ENCODE data around the gene ANKRD45. TPM values are rescaled to one million over a fixed set of nuclear protein-coding genes. Genes with fewer than 3 reads are reported as not detected.
"Not testable (repeated sequence)": the region's sequence is repeated elsewhere in the genome, so short reads cannot be mapped to it uniquely, and the experiment has no call there.

The ANKRD45 gene
- total RNA-seq, 4 donors from 2014 or later = not detected

DNA sequence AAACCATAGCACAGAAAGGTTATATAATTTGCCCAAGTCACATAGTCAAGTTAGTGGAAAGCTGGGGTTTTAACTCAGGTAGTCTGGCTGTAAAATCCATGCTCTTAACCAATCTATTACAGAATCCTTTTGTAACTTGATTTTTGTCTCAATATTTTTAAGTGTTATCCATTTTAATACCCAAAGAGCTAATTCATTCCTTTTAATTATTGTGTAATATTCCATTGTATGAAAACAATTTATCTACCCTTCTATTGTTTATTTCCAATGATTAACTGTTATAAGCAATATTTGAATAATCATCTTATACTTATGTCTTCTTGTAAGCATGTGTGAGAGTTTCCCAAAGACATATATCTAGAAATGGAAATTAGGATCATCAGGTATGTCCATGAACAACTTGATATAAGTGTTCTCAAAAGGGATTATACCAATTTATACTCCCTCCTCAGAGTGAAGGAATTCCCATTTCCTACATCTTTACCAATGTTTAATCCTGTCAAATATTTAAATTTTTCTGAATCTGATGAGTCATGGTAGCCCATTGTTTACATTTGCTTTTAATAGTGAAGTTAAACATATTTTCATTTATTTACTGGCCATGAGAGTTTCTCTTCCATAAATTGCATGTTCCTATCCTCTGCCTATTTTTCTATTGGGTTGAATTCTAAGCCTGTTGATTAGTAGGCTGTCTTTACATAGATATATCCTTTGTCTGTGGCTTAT, 20.6 kb downstream of the ANKRD45 start:
- Histone ChIP-seq H3K4me1 (no peaks in the 10 kb centered on the region), H3K27me3 (no peaks in the 10 kb centered on the region), H3K27ac (no peak overlapping the region), H3K4me3 (no peak overlapping the region), H3K36me3 (no peaks in the 10 kb centered on the region), H3K9me3 (no peaks in the 10 kb centered on the region)
- DNase-seq (no peak), ATAC-seq (no peak)
- intact Hi-C loops (cut with DNase I; ENCODE audit: low total_unique reads) = no loop called here
- TF ChIP-seq, protein P1, sequence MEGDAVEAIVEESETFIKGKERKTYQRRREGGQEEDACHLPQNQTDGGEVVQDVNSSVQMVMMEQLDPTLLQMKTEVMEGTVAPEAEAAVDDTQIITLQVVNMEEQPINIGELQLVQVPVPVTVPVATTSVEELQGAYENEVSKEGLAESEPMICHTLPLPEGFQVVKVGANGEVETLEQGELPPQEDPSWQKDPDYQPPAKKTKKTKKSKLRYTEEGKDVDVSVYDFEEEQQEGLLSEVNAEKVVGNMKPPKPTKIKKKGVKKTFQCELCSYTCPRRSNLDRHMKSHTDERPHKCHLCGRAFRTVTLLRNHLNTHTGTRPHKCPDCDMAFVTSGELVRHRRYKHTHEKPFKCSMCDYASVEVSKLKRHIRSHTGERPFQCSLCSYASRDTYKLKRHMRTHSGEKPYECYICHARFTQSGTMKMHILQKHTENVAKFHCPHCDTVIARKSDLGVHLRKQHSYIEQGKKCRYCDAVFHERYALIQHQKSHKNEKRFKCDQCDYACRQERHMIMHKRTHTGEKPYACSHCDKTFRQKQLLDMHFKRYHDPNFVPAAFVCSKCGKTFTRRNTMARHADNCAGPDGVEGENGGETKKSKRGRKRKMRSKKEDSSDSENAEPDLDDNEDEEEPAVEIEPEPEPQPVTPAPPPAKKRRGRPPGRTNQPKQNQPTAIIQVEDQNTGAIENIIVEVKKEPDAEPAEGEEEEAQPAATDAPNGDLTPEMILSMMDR (IDR thresholded peaks at IDR 0.05 in 4 of 5, conservative IDR thresholded peaks at IDR 0.05 in 1 of 5) = no peak
- no peak for TF ChIP-seq POLR2A (IDR thresholded peaks at IDR 0.05)
- in situ Hi-C loops (cut with MboI; ENCODE audit: low sequenced_read_pairs in 4 of 4) = no loop called here

DNA sequence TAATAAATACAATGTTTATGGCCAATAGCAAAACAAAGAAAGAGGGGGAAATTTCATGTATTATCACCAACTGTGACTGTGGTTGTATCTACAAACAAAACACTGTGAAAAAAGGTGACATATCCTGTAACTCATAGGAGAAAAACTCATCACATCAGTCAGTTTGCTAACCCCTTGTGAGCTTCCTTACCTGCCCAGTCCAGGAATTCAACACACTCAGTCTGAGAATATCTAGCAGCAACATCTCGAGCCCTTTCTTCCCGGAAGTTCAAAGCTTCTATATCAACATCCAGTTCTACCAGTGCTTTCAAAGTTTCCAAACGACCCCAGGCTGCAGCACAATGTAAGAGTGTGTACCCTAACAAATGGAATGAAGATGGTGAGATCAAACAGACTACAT, 23.0 kb downstream of the ANKRD45 start:
- Histone ChIP-seq H3K9me3 (no peaks in the 10 kb centered on the region), H3K27me3 (no peaks in the 10 kb centered on the region), H3K36me3 (no peaks in the 10 kb centered on the region), H3K4me1 (no peaks in the 10 kb centered on the region), H3K27ac (no peak overlapping the region), H3K4me3 (no peak overlapping the region)
- in situ Hi-C loops (cut with MboI; ENCODE audit: low sequenced_read_pairs in 4 of 4) (no loop called here), intact Hi-C loops (cut with DNase I; ENCODE audit: low total_unique reads) (no loop called here)
- DNase-seq (no peak), ATAC-seq (no peak)
- TF ChIP-seq, protein P1 (IDR thresholded peaks at IDR 0.05 in 4 of 5, conservative IDR thresholded peaks at IDR 0.05 in 1 of 5) = no peak
- no peak for TF ChIP-seq POLR2A (IDR thresholded peaks at IDR 0.05)

DNA sequence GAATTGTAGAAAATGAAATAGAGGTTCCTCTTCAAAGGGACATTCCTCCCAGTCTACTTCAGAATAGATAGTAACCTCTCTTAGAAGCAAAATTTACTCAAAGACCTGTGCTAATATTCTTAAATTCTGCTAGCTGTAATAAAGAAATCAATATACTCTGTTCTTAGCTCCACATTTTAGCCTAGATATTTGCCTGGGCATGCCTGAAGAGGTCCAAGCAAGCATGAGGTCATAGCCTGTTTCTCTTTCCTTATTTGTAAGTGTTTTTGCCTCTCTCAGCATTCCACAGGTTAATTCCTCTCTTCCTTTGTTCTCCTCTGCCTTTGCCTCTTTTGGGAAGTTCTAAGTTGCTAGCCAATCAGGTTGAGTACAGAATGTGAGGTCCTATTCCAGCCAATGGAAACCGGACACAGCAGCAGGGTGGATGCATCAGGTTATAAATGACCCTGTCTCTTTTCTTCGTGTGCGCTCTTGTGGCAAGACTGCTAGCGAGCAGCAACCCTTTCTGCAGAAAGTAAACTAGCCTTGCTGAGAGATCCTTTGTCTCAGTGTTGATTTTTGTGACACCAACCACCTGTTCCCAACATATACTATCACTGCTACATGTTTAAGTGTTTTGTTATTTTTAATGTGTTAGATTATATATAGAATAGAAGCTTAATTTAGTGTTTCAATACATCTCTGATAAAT, 27.1 kb downstream of the ANKRD45 start:
- H3K4me1 ChIP-seq; H3K4me3 ChIP-seq; H3K27me3 ChIP-seq; H3K36me3 ChIP-seq; intact Hi-C loops (cut with DNase I; ENCODE audit: low total_unique reads); H3K9me3 ChIP-seq; in situ Hi-C loops (cut with MboI; ENCODE audit: low sequenced_read_pairs in 4 of 4); ATAC-seq; DNase-seq; H3K27ac ChIP-seq: not testable (repeated sequence)

DNA sequence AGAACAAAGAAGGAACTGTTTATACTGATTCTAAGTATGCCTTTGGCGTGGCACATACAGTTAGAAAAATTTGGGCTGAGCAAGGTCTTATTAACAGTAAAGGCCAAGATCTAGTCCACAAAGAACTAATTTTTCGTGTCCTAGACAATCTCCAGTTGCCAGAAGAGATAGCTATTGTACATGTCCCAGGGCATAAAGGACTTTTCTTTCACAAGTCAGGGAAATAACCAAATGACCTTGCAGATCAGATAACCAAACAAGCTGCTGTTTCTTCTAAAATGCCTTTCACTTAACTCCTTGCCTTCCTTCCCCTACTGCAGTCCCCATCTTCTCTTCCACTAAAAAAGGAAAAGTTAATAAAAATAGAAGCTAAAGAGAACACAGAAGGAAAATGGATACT, 30.5 kb downstream of the ANKRD45 start:
- in situ Hi-C loops (cut with MboI; ENCODE audit: low sequenced_read_pairs in 4 of 4) (no loop called here), intact Hi-C loops (cut with DNase I; ENCODE audit: low total_unique reads) (no loop called here)
- no peak for TF ChIP-seq POLR2A (IDR thresholded peaks at IDR 0.05)
- TF ChIP-seq, protein P1 (IDR thresholded peaks at IDR 0.05 in 4 of 5, conservative IDR thresholded peaks at IDR 0.05 in 1 of 5) = no peak
- Histone ChIP-seq H3K4me3 (no peak overlapping the region), H3K27ac (no peak overlapping the region), H3K27me3 (no peaks in the 10 kb centered on the region), H3K4me1 (no peaks in the 10 kb centered on the region), H3K36me3 (no peaks in the 10 kb centered on the region), H3K9me3 (no peaks in the 10 kb centered on the region)
- ATAC-seq = no peak
- no peak for DNase-seq

Measured in gastrocnemius medialis (tissue), 4 donors.